ENCODE data around the gene PXYLP1. TPM values are rescaled to one million over a fixed set of nuclear protein-coding genes. Genes with fewer than 3 reads are reported as not detected.

The PXYLP1 gene
- total and polyA plus RNA-seq, 10 of the 15 experiments (the other 5 are each of a cell fraction or from before 2014, with no cell fraction given) = 0.06 to 1.7 (median 0.35) TPM

DNA sequence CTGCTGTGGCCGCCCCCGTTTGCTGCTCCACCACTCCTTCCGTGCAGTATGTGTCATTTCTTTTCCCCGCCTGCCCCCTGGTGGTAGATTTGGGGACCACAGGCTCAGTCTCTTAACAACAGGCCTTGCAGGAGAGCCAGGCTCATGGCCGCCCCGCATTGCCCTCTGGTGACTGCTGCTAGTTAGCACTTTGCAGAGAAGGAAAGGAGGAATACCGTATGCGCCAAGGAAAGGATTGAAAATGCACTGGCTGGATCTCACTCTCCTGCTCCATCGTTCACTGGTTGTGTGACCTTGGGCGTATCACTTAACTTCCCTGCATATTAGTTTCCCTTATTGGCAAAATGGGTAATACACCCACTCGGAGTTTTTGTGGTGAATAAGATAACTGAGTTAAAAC, 39.3 kb upstream of the PXYLP1 start (continued):
- peak; percentile 54; the same call in 1 of the 3 replicates for TF ChIP-seq POU2F2 (IDR thresholded peaks at IDR 0.05; ENCODE audit: borderline replicate concordance, low read depth, low read length)
- TF ChIP-seq BMI1 (IDR thresholded peaks at IDR 0.05; ENCODE audit: borderline replicate concordance) = no peak
- TF ChIP-seq ZNF217 (IDR thresholded peaks at IDR 0.05) = no peak
- no peak for TF ChIP-seq ATF3 (IDR thresholded peaks at IDR 0.05; ENCODE audit: borderline replicate concordance, extremely low read depth, low read depth, low read length)
- TF ChIP-seq, protein P1, sequence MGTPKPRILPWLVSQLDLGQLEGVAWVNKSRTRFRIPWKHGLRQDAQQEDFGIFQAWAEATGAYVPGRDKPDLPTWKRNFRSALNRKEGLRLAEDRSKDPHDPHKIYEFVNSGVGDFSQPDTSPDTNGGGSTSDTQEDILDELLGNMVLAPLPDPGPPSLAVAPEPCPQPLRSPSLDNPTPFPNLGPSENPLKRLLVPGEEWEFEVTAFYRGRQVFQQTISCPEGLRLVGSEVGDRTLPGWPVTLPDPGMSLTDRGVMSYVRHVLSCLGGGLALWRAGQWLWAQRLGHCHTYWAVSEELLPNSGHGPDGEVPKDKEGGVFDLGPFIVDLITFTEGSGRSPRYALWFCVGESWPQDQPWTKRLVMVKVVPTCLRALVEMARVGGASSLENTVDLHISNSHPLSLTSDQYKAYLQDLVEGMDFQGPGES (IDR thresholded peaks at IDR 0.05) = 0 out of 2 replicates have a peak, but pooled peaks have one; percentile 55
- TF ChIP-seq NFYA (IDR thresholded peaks at IDR 0.05; ENCODE audit: borderline replicate concordance, low read depth, low read length) = no peak
- no peak for TF ChIP-seq PAX5 (IDR thresholded peaks at IDR 0.05; ENCODE audit: borderline replicate concordance, low read depth, low read length)
- TF ChIP-seq, protein P2, sequence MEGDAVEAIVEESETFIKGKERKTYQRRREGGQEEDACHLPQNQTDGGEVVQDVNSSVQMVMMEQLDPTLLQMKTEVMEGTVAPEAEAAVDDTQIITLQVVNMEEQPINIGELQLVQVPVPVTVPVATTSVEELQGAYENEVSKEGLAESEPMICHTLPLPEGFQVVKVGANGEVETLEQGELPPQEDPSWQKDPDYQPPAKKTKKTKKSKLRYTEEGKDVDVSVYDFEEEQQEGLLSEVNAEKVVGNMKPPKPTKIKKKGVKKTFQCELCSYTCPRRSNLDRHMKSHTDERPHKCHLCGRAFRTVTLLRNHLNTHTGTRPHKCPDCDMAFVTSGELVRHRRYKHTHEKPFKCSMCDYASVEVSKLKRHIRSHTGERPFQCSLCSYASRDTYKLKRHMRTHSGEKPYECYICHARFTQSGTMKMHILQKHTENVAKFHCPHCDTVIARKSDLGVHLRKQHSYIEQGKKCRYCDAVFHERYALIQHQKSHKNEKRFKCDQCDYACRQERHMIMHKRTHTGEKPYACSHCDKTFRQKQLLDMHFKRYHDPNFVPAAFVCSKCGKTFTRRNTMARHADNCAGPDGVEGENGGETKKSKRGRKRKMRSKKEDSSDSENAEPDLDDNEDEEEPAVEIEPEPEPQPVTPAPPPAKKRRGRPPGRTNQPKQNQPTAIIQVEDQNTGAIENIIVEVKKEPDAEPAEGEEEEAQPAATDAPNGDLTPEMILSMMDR (IDR thresholded peaks at IDR 0.05 in 2 of 3, conservative IDR thresholded peaks at IDR 0.05 in 1 of 3; ENCODE audit: control insufficient read depth in 2 of 3, extremely low read depth in 1 of 3, insufficient read depth in 1 of 3, low read depth in 3 of 3, low read length in 3 of 3) = peak; percentile 93 to 99 (median 94)
- TF ChIP-seq, protein P3, sequence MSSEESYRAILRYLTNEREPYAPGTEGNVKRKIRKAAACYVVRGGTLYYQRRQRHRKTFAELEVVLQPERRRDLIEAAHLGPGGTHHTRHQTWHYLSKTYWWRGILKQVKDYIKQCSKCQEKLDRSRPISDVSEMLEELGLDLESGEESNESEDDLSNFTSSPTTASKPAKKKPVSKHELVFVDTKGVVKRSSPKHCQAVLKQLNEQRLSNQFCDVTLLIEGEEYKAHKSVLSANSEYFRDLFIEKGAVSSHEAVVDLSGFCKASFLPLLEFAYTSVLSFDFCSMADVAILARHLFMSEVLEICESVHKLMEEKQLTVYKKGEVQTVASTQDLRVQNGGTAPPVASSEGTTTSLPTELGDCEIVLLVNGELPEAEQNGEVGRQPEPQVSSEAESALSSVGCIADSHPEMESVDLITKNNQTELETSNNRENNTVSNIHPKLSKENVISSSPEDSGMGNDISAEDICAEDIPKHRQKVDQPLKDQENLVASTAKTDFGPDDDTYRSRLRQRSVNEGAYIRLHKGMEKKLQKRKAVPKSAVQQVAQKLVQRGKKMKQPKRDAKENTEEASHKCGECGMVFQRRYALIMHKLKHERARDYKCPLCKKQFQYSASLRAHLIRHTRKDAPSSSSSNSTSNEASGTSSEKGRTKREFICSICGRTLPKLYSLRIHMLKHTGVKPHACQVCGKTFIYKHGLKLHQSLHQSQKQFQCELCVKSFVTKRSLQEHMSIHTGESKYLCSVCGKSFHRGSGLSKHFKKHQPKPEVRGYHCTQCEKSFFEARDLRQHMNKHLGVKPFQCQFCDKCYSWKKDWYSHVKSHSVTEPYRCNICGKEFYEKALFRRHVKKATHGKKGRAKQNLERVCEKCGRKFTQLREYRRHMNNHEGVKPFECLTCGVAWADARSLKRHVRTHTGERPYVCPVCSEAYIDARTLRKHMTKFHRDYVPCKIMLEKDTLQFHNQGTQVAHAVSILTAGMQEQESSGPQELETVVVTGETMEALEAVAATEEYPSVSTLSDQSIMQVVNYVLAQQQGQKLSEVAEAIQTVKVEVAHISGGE (CRISPR knock-in tag; IDR thresholded peaks at IDR 0.05) = no peak
- TF ChIP-seq SREBF1 (IDR thresholded peaks at IDR 0.05; ENCODE audit: low read length) = no peak
- no peak for TF ChIP-seq RCOR1 (conservative IDR thresholded peaks at IDR 0.05; ENCODE audit: low read depth, low read length)
- TF ChIP-seq, protein P4, sequence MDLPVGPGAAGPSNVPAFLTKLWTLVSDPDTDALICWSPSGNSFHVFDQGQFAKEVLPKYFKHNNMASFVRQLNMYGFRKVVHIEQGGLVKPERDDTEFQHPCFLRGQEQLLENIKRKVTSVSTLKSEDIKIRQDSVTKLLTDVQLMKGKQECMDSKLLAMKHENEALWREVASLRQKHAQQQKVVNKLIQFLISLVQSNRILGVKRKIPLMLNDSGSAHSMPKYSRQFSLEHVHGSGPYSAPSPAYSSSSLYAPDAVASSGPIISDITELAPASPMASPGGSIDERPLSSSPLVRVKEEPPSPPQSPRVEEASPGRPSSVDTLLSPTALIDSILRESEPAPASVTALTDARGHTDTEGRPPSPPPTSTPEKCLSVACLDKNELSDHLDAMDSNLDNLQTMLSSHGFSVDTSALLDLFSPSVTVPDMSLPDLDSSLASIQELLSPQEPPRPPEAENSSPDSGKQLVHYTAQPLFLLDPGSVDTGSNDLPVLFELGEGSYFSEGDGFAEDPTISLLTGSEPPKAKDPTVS (IDR thresholded peaks at IDR 0.05; ENCODE audit: low read depth, low read length) = no peak
- no peak for TF ChIP-seq RFX5 (IDR thresholded peaks at IDR 0.05; ENCODE audit: low read depth, low read length)
- TF ChIP-seq LARP7 (IDR thresholded peaks at IDR 0.05) = no peak
- peak; percentile 75 for TF ChIP-seq SMC3 (IDR thresholded peaks at IDR 0.05; ENCODE audit: borderline replicate concordance, low read length)
- no peak for TF ChIP-seq DPF2 (IDR thresholded peaks at IDR 0.05)
- TF ChIP-seq YY1 (IDR thresholded peaks at IDR 0.05; ENCODE audit: low read depth, low read length) = peak; percentile 70
- TF ChIP-seq JUNB (IDR thresholded peaks at IDR 0.05) = no peak
- no peak for TF ChIP-seq EED (IDR thresholded peaks at IDR 0.05; ENCODE audit: low read depth)
- no peak for TF ChIP-seq ASH2L (IDR thresholded peaks at IDR 0.05; ENCODE audit: borderline replicate concordance, low read depth)
- TF ChIP-seq IRF4 (IDR thresholded peaks at IDR 0.05; ENCODE audit: low read depth, low read length) = 0 out of 2 replicates have a peak, but pooled peaks have one; percentile 25
- no peak for TF ChIP-seq RAD51 (IDR thresholded peaks at IDR 0.05)
- no peak for TF ChIP-seq BCL11A (IDR thresholded peaks at IDR 0.05; ENCODE audit: low read depth, low read length)
- no peak for TF ChIP-seq HCFC1 (IDR thresholded peaks at IDR 0.05; ENCODE audit: low read length)
- TF ChIP-seq ZNF24 (IDR thresholded peaks at IDR 0.05) = no peak

Measured in GM12878 (cell line).